Measurements from ENCODE around the gene MPHOSPH6.
"Not testable (repeated sequence)": the region's sequence is repeated elsewhere in the genome, so short reads cannot be mapped to it uniquely, and the experiment has no call there.

The MPHOSPH6 gene

GRCh38 chr16:82167670-82168069, 2.4 kb downstream of the MPHOSPH6 start:
- no peak for DNase-seq

GRCh38 chr16:82160226-82160625, 9.8 kb downstream of the MPHOSPH6 start:
- no peak for DNase-seq

- DNase-seq, result no peak
Observed at GRCh38 chr16:82157836-82158235, 12.2 kb downstream of the MPHOSPH6 start.

- DNase-seq, result no peak
Observed at GRCh38 chr16:82157534-82157812, 12.6 kb downstream of the MPHOSPH6 start.

- no peak for DNase-seq
Observed at GRCh38 chr16:82156761-82157533, 13.1 kb downstream of the MPHOSPH6 start.

- no peak for DNase-seq
Observed at GRCh38 chr16:82152641-82153112, 17.3 kb downstream of the MPHOSPH6 start.

- no peak for DNase-seq
Observed at GRCh38 chr16:82152196-82152595, 17.8 kb downstream of the MPHOSPH6 start.

GRCh38 chr16:82150549-82150948, 19.5 kb downstream of the MPHOSPH6 start:
- DNase-seq, result no peak

- DNase-seq, result no peak
Observed at GRCh38 chr16:82149536-82149935, 20.5 kb downstream of the MPHOSPH6 start.

- DNase-seq, result no peak
Observed at GRCh38 chr16:82147546-82147945, 22.5 kb downstream of the MPHOSPH6 start.

GRCh38 chr16:82146957-82147356, 23.1 kb downstream of the MPHOSPH6 start:
- DNase-seq, result no peak

- DNase-seq, result no peak
Observed at GRCh38 chr16:82146556-82146955, 23.5 kb downstream of the MPHOSPH6 start.

GRCh38 chr16:82139286-82139571, 30.8 kb downstream of the MPHOSPH6 start:
- not testable (repeated sequence) for DNase-seq

GRCh38 chr16:82138478-82139285, 31.3 kb downstream of the MPHOSPH6 start:
- DNase-seq, result peak; percentile 4

GRCh38 chr16:82137822-82138167, 32.2 kb downstream of the MPHOSPH6 start:
- DNase-seq, result no peak

GRCh38 chr16:82136956-82137821, 32.8 kb downstream of the MPHOSPH6 start:
- no peak for DNase-seq

GRCh38 chr16:82135844-82136243, 34.2 kb downstream of the MPHOSPH6 start:
- no peak for DNase-seq

GRCh38 chr16:82134846-82135245, 35.2 kb downstream of the MPHOSPH6 start:
- no peak for DNase-seq

GRCh38 chr16:82133798-82134197, 36.2 kb downstream of the MPHOSPH6 start:
- DNase-seq, result no peak

GRCh38 chr16:82129881-82130280, 40.1 kb downstream of the MPHOSPH6 start:
- no peak for DNase-seq

- no peak for DNase-seq
Observed at GRCh38 chr16:82124651-82125050, 45.4 kb downstream of the MPHOSPH6 start.

- no peak for DNase-seq
Observed at GRCh38 chr16:82119405-82119804, 50.6 kb downstream of the MPHOSPH6 start.

- DNase-seq, result no peak
Observed at GRCh38 chr16:82118749-82119148, 51.3 kb downstream of the MPHOSPH6 start.

- no peak for DNase-seq
Observed at GRCh38 chr16:82116535-82116934, 53.5 kb downstream of the MPHOSPH6 start.
